Measurements from ENCODE around the gene TXNDC2.
"Not testable (repeated sequence)": the region's sequence is repeated elsewhere in the genome, so short reads cannot be mapped to it uniquely, and the experiment has no call there.

The TXNDC2 gene

DNA sequence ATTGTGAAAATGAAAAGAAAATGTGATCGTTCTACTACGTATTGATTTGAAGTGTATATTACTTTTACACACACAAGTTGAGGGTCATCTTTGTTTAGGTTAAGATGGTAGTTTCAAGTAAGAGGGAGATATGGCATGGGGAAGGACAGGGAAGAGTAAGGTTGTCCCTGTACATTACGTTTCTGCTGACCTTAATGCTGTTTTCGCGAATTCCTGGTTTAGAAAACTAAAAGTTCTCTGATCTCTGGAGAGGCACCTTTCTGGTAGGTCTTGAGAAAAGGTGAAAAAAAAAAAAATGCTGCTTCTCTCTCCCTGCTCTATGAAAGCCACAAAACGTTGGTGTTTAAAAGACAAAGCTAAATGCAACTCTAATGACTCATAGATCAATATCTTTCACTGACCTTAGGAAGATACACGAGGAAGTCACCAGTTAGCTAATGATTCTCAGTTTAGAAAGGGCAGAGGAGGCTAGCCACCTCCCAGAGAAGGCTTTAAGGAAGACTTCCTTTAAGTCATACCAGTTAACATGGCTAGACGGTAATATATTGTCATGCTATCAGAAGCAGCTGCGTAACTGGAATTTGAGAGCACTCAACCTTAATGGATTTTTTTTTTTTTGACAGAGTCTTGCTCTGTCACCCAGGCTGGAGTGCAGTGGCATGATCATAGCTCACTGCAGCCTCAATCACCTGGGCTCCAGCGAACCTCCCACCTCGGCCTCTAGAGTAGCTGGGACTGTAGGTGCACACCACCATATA lies 13.2 kb downstream of the TXNDC2 start:
- TF ChIP-seq EZH2phosphoT487 (IDR thresholded peaks at IDR 0.05; ENCODE audit: borderline replicate concordance), result no peak
- TF ChIP-seq, protein P1, sequence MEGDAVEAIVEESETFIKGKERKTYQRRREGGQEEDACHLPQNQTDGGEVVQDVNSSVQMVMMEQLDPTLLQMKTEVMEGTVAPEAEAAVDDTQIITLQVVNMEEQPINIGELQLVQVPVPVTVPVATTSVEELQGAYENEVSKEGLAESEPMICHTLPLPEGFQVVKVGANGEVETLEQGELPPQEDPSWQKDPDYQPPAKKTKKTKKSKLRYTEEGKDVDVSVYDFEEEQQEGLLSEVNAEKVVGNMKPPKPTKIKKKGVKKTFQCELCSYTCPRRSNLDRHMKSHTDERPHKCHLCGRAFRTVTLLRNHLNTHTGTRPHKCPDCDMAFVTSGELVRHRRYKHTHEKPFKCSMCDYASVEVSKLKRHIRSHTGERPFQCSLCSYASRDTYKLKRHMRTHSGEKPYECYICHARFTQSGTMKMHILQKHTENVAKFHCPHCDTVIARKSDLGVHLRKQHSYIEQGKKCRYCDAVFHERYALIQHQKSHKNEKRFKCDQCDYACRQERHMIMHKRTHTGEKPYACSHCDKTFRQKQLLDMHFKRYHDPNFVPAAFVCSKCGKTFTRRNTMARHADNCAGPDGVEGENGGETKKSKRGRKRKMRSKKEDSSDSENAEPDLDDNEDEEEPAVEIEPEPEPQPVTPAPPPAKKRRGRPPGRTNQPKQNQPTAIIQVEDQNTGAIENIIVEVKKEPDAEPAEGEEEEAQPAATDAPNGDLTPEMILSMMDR (conservative IDR thresholded peaks at IDR 0.05; ENCODE audit: low read length), result no peak
- Histone ChIP-seq H3K27me3 (ENCODE audit: insufficient read depth, low read length, poor library complexity, severe bottlenecking) (no peaks in the 10 kb centered on the region), H3K4me3 (ENCODE audit: low read length, poor library complexity, severe bottlenecking) (no peak overlapping the region), H3K4me1 (ENCODE audit: insufficient read depth, low read length, poor library complexity, severe bottlenecking) (peaks cover 7% of the 10 kb centered on the region), H2AFZ (ENCODE audit: low read length) (peak overlapping the region; percentile 39), H3K79me2 (ENCODE audit: insufficient read depth, low read length) (no peaks in the 10 kb centered on the region), H3K9me2 (replicated peaks; ENCODE audit: low read depth, low read length) (no peaks in the 10 kb centered on the region), H3K36me3 (ENCODE audit: insufficient read depth, low read length) (no peaks in the 10 kb centered on the region), H3K9ac (ENCODE audit: low read depth, low read length, poor library complexity, severe bottlenecking) (no peak overlapping the region), H3F3A (ENCODE audit: low read depth) (no peaks in the 10 kb centered on the region), H3K9me3 (ENCODE audit: insufficient read depth, low read depth, low read length) (no peaks in the 10 kb centered on the region), H4K20me1 (ENCODE audit: insufficient read depth, low read length, poor library complexity, severe bottlenecking) (no peaks in the 10 kb centered on the region), H3K4me2 (ENCODE audit: low read depth, low read length, poor library complexity, severe bottlenecking) (no peak overlapping the region)

DNA sequence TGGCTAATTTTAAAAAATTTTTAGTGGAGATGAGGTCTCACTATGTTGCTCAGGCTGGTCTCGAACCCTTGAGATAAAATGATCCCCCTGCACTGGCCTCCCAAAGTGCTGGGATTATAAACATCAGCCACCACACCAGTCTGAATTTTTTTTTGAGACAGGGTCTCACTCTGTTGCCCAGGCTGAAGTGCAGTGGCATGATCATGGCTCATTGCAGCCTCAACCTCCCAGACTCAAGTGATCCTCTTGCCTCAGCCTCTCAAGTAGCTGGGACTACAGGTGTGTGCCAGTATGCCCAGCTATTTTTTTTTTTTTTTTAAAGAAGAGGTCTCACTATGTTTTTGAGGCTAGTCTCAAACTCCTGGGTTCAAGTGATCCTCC lies 13.8 kb downstream of the TXNDC2 start:
- H3F3A ChIP-seq (ENCODE audit: low read depth); H3K4me1 ChIP-seq (ENCODE audit: insufficient read depth, low read length, poor library complexity, severe bottlenecking); H2AFZ ChIP-seq (ENCODE audit: low read length); H3K4me3 ChIP-seq (ENCODE audit: low read length, poor library complexity, severe bottlenecking); H3K9ac ChIP-seq (ENCODE audit: low read depth, low read length, poor library complexity, severe bottlenecking); H3K36me3 ChIP-seq (ENCODE audit: insufficient read depth, low read length); H3K4me2 ChIP-seq (ENCODE audit: low read depth, low read length, poor library complexity, severe bottlenecking); H4K20me1 ChIP-seq (ENCODE audit: insufficient read depth, low read length, poor library complexity, severe bottlenecking); H3K9me3 ChIP-seq (ENCODE audit: insufficient read depth, low read depth, low read length); H3K79me2 ChIP-seq (ENCODE audit: insufficient read depth, low read length); H3K9me2 ChIP-seq (replicated peaks; ENCODE audit: low read depth, low read length); H3K27me3 ChIP-seq (ENCODE audit: insufficient read depth, low read length, poor library complexity, severe bottlenecking): not testable (repeated sequence)

DNA sequence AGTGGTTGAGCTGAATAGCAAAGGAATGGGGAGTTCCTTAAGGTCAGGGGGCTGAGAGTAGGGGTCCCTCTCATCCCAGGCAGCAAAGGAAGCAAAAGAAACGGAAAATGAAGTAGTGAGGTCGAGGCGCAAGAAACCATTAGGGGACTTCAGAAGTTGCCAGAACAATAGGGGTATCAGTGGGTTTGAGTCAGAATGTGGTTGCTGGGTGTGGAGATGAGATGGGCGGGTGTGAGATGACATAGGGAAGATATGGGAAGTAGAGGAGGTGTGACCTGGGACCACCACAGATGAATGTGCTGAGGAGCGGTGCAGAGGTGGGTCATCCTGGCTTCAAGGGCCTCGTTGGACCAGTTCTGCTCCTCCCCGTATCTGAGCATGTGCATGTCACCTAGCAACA lies 14.9 kb downstream of the TXNDC2 start:
- Histone ChIP-seq H3K4me2 (ENCODE audit: low read depth, low read length, poor library complexity, severe bottlenecking) (no peak overlapping the region), H3K9me3 (ENCODE audit: insufficient read depth, low read depth, low read length) (no peaks in the 10 kb centered on the region), H3K27me3 (ENCODE audit: insufficient read depth, low read length, poor library complexity, severe bottlenecking) (no peaks in the 10 kb centered on the region), H4K20me1 (ENCODE audit: insufficient read depth, low read length, poor library complexity, severe bottlenecking) (no peaks in the 10 kb centered on the region), H3F3A (ENCODE audit: low read depth) (no peaks in the 10 kb centered on the region), H3K4me1 (ENCODE audit: insufficient read depth, low read length, poor library complexity, severe bottlenecking) (peaks cover 7% of the 10 kb centered on the region), H3K9ac (ENCODE audit: low read depth, low read length, poor library complexity, severe bottlenecking) (no peak overlapping the region), H3K79me2 (ENCODE audit: insufficient read depth, low read length) (no peaks in the 10 kb centered on the region), H3K36me3 (ENCODE audit: insufficient read depth, low read length) (no peaks in the 10 kb centered on the region), H3K9me2 (replicated peaks; ENCODE audit: low read depth, low read length) (no peaks in the 10 kb centered on the region), H3K4me3 (ENCODE audit: low read length, poor library complexity, severe bottlenecking) (no peak overlapping the region), H2AFZ (ENCODE audit: low read length) (no peak overlapping the region)
- TF ChIP-seq, protein P1 (conservative IDR thresholded peaks at IDR 0.05; ENCODE audit: low read length), result no peak
- TF ChIP-seq EZH2phosphoT487 (IDR thresholded peaks at IDR 0.05; ENCODE audit: borderline replicate concordance), result no peak

DNA sequence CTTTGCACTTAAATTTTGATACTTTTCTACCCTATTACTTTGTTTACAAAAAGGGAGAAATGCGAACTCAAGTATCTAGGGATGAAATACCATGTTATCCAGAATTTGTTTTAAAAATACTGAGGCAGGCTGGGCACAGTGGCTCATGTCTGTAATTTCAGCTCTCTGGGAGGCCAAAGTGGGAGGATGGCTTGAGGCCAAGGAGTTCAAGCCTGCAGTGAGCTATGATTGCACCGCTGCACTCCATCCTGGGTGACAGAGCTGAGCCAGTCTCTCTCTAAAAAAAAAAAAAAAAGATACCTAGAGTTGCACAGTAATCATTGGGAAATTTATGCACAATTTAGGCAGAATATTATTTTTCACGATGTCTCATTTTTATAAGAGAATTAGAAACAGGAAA lies 15.6 kb downstream of the TXNDC2 start:
- H3K79me2 ChIP-seq (ENCODE audit: insufficient read depth, low read length), result no peaks in the 10 kb centered on the region
- no peaks in the 10 kb centered on the region for H3K27me3 ChIP-seq (ENCODE audit: insufficient read depth, low read length, poor library complexity, severe bottlenecking)
- H3F3A ChIP-seq (ENCODE audit: low read depth), result no peaks in the 10 kb centered on the region
- no peak overlapping the region for H3K4me2 ChIP-seq (ENCODE audit: low read depth, low read length, poor library complexity, severe bottlenecking)
- H3K4me3 ChIP-seq (ENCODE audit: low read length, poor library complexity, severe bottlenecking), result no peak overlapping the region
- H3K9ac ChIP-seq (ENCODE audit: low read depth, low read length, poor library complexity, severe bottlenecking), result no peak overlapping the region
- no peaks in the 10 kb centered on the region for H3K9me3 ChIP-seq (ENCODE audit: insufficient read depth, low read depth, low read length)
- H2AFZ ChIP-seq (ENCODE audit: low read length), result no peak overlapping the region
- TF ChIP-seq EZH2phosphoT487 (IDR thresholded peaks at IDR 0.05; ENCODE audit: borderline replicate concordance), result no peak
- TF ChIP-seq, protein P1 (conservative IDR thresholded peaks at IDR 0.05; ENCODE audit: low read length), result no peak
- H3K36me3 ChIP-seq (ENCODE audit: insufficient read depth, low read length), result no peaks in the 10 kb centered on the region
- no peaks in the 10 kb centered on the region for H3K9me2 ChIP-seq (replicated peaks; ENCODE audit: low read depth, low read length)
- H3K4me1 ChIP-seq (ENCODE audit: insufficient read depth, low read length, poor library complexity, severe bottlenecking), result peaks cover 7% of the 10 kb centered on the region
- H4K20me1 ChIP-seq (ENCODE audit: insufficient read depth, low read length, poor library complexity, severe bottlenecking), result no peaks in the 10 kb centered on the region

DNA sequence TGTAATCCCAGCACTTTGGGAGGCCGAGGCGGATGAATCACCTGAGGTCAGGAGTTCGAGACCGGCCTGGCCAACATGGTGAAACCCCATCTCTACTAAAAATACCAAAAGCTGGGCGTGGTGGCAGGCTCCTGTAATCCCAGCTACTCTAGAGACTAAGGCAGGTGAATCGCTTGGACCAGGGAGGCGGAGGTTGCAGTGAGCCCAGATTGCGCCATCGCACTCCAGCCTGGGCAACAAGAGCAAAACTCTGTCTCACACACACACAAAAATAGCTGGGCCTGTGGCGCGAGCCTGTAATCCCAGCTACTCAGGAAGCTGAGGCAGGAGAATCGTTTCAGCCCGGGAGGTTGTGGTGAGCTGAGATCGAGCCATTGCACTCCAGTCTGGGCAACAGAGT lies 16.5 kb downstream of the TXNDC2 start:
- not testable (repeated sequence) for H3K4me3 ChIP-seq (ENCODE audit: low read length, poor library complexity, severe bottlenecking); H3F3A ChIP-seq (ENCODE audit: low read depth); H3K9me2 ChIP-seq (replicated peaks; ENCODE audit: low read depth, low read length); H3K27me3 ChIP-seq (ENCODE audit: insufficient read depth, low read length, poor library complexity, severe bottlenecking); H3K9me3 ChIP-seq (ENCODE audit: insufficient read depth, low read depth, low read length); H4K20me1 ChIP-seq (ENCODE audit: insufficient read depth, low read length, poor library complexity, severe bottlenecking); H3K36me3 ChIP-seq (ENCODE audit: insufficient read depth, low read length); H3K79me2 ChIP-seq (ENCODE audit: insufficient read depth, low read length); H2AFZ ChIP-seq (ENCODE audit: low read length); H3K4me2 ChIP-seq (ENCODE audit: low read depth, low read length, poor library complexity, severe bottlenecking); H3K4me1 ChIP-seq (ENCODE audit: insufficient read depth, low read length, poor library complexity, severe bottlenecking); H3K9ac ChIP-seq (ENCODE audit: low read depth, low read length, poor library complexity, severe bottlenecking)
